ENCODE measurements around the gene SNX4.

SNX4 gene

GRCh38 chr3:125398952-125399351, 121.0 kb downstream of the SNX4 start:
- no peak for DNase-seq

Measured in CD4-positive, alpha-beta T cell treated with Interferon gamma for 1 hour (primary cell).